Fibroblast of skin of scalp (primary cell): Measurements from ENCODE around the gene MSANTD2.

ENCODE experiments used
- DNase-seq: peaks from one replicate; pipeline ENCODE4 v3.0.0-alpha.2; 2013

The MSANTD2 gene

GRCh38 chr11:124752471-124753102 lies 47.6 kb downstream of the MSANTD2 start:
- DNase-seq, result no peak

GRCh38 chr11:124751741-124752470 lies 48.3 kb downstream of the MSANTD2 start, which contains the start of gene VSIG2:
Gene VSIG2 (minus strand): TSS chr11:124752255. CDS start chr11:124752137, 118 bp downstream.
- no peak for DNase-seq

GRCh38 chr11:124751391-124751740 lies 48.8 kb downstream of the MSANTD2 start:
- DNase-seq, result no peak

- no peak for DNase-seq
Measured at GRCh38 chr11:124749912-124750311, 50.3 kb downstream of the MSANTD2 start.

GRCh38 chr11:124748481-124749343 lies 51.5 kb downstream of the MSANTD2 start:
- DNase-seq, result no peak

GRCh38 chr11:124748100-124748418 lies 52.1 kb downstream of the MSANTD2 start:
- DNase-seq, result no peak

- no peak for DNase-seq
Measured at GRCh38 chr11:124747406-124748099, 52.7 kb downstream of the MSANTD2 start.

- peak; percentile 47 for DNase-seq
Measured at GRCh38 chr11:124746621-124747243, 53.5 kb downstream of the MSANTD2 start.

GRCh38 chr11:124745835-124746620 lies 54.2 kb downstream of the MSANTD2 start:
- DNase-seq, result no peak

GRCh38 chr11:124745270-124745834 lies 54.9 kb downstream of the MSANTD2 start:
- DNase-seq, result no peak

- DNase-seq, result no peak
Measured at GRCh38 chr11:124743050-124743449, 57.2 kb downstream of the MSANTD2 start.

GRCh38 chr11:124742555-124742954 lies 57.7 kb downstream of the MSANTD2 start:
- no peak for DNase-seq

GRCh38 chr11:124740277-124740882 lies 59.8 kb downstream of the MSANTD2 start:
- no peak for DNase-seq

GRCh38 chr11:124739479-124740276 lies 60.5 kb downstream of the MSANTD2 start, which contains the start of gene NRGN:
Gene NRGN (plus strand): TSS chr11:124739942. CDS start chr11:124740085, 143 bp downstream.
- DNase-seq, result peak; percentile 84

- DNase-seq, result no peak
Measured at GRCh38 chr11:124738713-124739478, 61.3 kb downstream of the MSANTD2 start.

- no peak for DNase-seq
Measured at GRCh38 chr11:124737638-124738305, 62.4 kb downstream of the MSANTD2 start.

GRCh38 chr11:124736736-124737135 lies 63.5 kb downstream of the MSANTD2 start:
- DNase-seq, result no peak

GRCh38 chr11:124732230-124732629 lies 68.0 kb downstream of the MSANTD2 start:
- DNase-seq, result no peak
